ENCODE measurements around the gene SARDH.
"Not testable (repeated sequence)": the region's sequence is repeated elsewhere in the genome, so short reads cannot be mapped to it uniquely, and the experiment has no call there.

The SARDH gene

GRCh38 chr9:133631111-133631510 is 107.0 kb downstream of the SARDH start:
- no peak for DNase-seq (ENCODE audit: low spot score)

- DNase-seq (ENCODE audit: low spot score) = no peak
Measured at GRCh38 chr9:133629221-133630110, 108.7 kb downstream of the SARDH start.

GRCh38 chr9:133628766-133629165 is 109.4 kb downstream of the SARDH start:
- no peak for DNase-seq (ENCODE audit: low spot score)

GRCh38 chr9:133627341-133627740 is 110.8 kb downstream of the SARDH start:
- DNase-seq (ENCODE audit: low spot score) = no peak

GRCh38 chr9:133626008-133626407 is 112.1 kb downstream of the SARDH start:
- DNase-seq (ENCODE audit: low spot score) = not testable (repeated sequence)

- DNase-seq (ENCODE audit: low spot score) = no peak
Measured at GRCh38 chr9:133622555-133622954, 115.6 kb downstream of the SARDH start.

- DNase-seq (ENCODE audit: low spot score) = no peak
Measured at GRCh38 chr9:133621725-133622267, 116.4 kb downstream of the SARDH start.

- no peak for DNase-seq (ENCODE audit: low spot score)
Measured at GRCh38 chr9:133619791-133620190, 118.4 kb downstream of the SARDH start.

- no peak for DNase-seq (ENCODE audit: low spot score)
Measured at GRCh38 chr9:133618726-133619125, 119.4 kb downstream of the SARDH start.

- no peak for DNase-seq (ENCODE audit: low spot score)
Measured at GRCh38 chr9:133616643-133617405, 121.3 kb downstream of the SARDH start.

GRCh38 chr9:133615606-133616188 is 122.5 kb downstream of the SARDH start:
- no peak for DNase-seq (ENCODE audit: low spot score)

- no peak for DNase-seq (ENCODE audit: low spot score)
Measured at GRCh38 chr9:133615186-133615585, 123.0 kb downstream of the SARDH start.

- no peak for DNase-seq (ENCODE audit: low spot score)
Measured at GRCh38 chr9:133614678-133615077, 123.5 kb downstream of the SARDH start.

GRCh38 chr9:133614056-133614455 is 124.1 kb downstream of the SARDH start:
- DNase-seq (ENCODE audit: low spot score) = no peak
